AG10803 (cell line): Measurements from ENCODE around the gene POLDIP3.

Source experiments
- DNase-seq: peaks from one replicate; pipeline ENCODE4 v3.0.0; 2010; ENCODE audit warnings: low read depth
- H3K4me3 ChIP-seq: 2 replicates; pipeline ENCODE4 v1.5.1; 2011; ENCODE audit warnings: mild to moderate bottlenecking, low read length, control low read depth
- CTCF ChIP-seq: conservative IDR thresholded peaks from 2 replicates; pipeline ENCODE4 v1.5.1; 2011; ENCODE audit warnings: mild to moderate bottlenecking, low read length, control low read depth, inconsistent platforms

The POLDIP3 gene

GRCh38 chr22:42651134-42651533, 36.5 kb upstream of the POLDIP3 start:
- H3K4me3 ChIP-seq = no peak overlapping the region
- TF ChIP-seq CTCF = no peak
- no peak for DNase-seq

GRCh38 chr22:42649246-42650099, 34.8 kb upstream of the POLDIP3 start, which contains the start of gene CYB5R3:
CYB5R3 (minus strand) TSS chr22:42649392; CDS start chr22:42649315, 77 bp downstream.
- DNase-seq = peak; percentile 85
- H3K4me3 ChIP-seq = peak within 1 kb of the TSS; percentile 98
- no peak for TF ChIP-seq CTCF

- no peak for TF ChIP-seq CTCF
- H3K4me3 ChIP-seq = peak overlapping the region; percentile 98
- peak; percentile 51 for DNase-seq
Measured at GRCh38 chr22:42648368-42649245, 33.9 kb upstream of the POLDIP3 start.

- DNase-seq = no peak
- H3K4me3 ChIP-seq = peak overlapping the region; percentile 98
- TF ChIP-seq CTCF = no peak
Measured at GRCh38 chr22:42648017-42648367, 33.3 kb upstream of the POLDIP3 start.

GRCh38 chr22:42646569-42647525, 32.2 kb upstream of the POLDIP3 start:
- TF ChIP-seq CTCF = no peak
- peak overlapping the region; percentile 33 for H3K4me3 ChIP-seq
- DNase-seq = peak; percentile 33

GRCh38 chr22:42645938-42646568, 31.4 kb upstream of the POLDIP3 start:
- H3K4me3 ChIP-seq = peak overlapping the region; percentile 33
- TF ChIP-seq CTCF = no peak
- no peak for DNase-seq
